Hepatic stellate cell (primary cell): Measurements from ENCODE around the gene ZBTB7A.
"Not testable (repeated sequence)": the region's sequence is repeated elsewhere in the genome, so short reads cannot be mapped to it uniquely, and the experiment has no call there.

Experiments used
- DNase-seq: peaks from one replicate; pipeline ENCODE4 v3.0.0; 2011; ENCODE audit warnings: low spot score

Gene ZBTB7A

DNA sequence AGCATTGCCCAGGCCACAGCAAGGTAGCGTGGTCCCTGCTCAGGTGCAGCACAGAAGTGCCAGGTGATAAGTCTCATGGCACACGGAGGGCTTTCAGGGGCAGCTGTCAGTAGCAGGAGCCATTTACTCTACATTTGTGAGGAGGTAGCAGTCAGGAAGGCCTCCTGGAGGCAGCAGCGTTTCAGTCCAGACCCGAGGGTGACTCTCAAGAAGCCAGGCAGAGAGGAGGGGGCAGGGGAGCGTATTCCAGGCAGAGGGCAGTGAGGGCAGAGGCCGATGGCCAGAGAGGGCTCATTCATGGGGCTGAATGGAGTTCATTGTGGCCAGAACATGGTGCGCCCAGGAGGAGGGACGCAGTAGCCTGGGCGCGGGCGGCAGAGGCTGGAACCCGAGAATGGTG is 50.2 kb downstream of the ZBTB7A start:
- no peak for DNase-seq

DNA sequence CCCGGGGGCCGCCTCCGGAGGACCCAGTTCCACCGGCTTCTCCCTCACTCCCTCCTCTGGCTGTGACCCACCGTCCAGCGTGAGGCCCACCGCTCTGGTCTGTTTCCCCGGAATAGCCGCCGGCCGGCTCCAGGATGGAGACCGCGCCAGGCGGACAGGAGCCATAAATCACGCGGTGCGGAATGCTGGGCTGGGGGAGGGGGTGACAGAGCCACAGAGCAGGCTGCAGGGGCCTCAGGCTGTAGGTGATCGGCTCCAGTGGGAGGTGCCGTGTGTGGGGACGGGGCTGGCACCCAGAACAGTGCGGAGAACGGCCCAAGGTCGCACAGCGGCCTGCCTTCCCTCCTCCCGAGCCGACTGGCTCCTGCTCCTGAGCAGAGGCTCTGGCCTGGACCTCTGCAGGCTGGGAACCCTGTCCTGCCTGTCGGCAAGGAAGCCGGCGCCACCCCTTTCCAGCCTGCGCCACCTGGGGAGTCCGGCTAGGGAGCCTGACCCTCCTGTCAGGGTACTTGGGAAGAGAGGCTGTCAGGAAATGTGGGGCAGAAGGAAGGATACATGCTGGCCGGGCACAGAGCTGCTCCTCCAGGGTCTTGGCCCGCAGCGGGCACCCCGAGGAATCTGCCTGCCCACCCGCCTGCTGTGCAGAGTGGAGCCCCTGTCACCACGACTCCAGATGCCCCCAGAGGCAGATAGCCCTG is 50.8 kb downstream of the ZBTB7A start:
- DNase-seq, result no peak

DNA sequence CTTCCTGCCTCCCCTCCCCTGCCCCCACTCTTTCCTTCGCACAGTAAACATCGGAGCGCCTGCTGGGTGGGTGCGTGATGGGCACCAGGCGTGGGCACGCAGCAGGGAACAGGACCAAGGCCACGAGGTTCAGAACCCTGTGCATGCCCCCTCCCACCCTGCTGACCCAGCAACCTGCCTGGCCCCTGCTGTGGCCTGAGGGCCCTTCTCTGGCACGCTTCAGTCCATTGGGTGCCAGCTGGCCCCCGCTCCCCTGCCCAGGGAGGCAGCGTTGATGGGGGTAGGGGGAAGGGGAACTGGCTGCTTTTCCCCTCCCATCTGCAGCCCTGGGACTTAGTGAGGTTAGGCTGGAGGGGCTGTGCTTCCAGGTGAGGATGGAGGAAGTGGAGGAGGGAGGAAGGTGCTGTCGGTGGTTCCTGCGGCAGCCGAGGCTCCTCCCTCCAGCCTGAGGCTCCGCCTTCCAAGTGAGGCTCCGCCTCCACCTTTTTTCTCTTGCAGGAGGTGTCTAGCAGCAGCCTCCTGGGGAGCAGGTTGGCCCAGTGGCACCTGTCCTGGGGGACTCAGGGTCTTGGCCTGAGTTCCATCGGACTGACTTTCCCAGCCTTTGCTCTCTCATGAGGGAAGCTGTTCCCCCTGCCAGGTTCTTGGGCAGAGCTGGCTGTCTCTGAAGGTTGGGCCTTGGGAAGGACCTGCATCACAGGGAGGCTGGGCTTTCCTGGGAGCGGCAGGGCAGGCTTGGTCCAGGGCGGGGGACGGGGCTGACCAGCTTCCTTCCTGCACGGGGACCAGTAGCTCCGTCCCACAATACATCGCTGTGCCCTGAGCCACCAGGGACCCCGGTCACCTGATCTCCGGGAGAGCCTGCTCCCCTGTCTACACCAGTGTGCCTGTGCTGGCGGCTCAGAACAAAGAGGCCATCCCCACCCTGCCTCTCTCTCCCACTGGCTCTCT is 51.9 kb downstream of the ZBTB7A start:
- no peak for DNase-seq

DNA sequence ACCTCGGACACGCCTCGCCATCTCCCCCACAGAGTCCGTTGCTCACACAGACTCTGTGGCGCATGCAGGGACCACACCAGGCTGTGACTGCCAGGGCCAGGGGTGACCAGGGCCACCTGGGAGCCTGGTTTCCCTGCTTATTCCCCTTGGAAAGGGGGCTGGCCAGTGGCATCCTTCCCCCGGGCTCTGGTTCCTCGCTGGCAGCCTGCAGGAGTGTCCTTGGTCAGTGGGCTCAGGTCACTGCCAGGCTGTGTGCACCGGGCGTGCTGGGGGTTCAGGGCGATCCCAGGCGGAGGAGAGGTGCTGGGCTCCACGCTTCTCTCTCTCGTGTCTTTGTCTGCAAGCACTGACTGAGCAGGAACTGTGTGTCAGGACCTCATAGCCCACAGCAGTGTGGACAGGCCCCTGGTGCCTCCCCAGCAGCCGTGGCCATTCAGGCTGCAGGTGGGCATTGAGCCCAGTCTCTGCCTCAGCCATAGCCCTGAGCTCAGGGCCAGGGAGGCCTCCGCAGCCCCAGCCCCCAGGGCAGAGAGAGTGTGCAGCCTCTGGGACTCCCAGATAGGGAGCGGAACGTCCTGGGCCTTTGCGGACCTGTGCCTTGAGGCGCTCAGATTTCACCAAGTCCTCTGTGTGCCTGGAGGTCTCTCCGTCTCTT is 52.7 kb downstream of the ZBTB7A start:
- DNase-seq, result no peak

DNA sequence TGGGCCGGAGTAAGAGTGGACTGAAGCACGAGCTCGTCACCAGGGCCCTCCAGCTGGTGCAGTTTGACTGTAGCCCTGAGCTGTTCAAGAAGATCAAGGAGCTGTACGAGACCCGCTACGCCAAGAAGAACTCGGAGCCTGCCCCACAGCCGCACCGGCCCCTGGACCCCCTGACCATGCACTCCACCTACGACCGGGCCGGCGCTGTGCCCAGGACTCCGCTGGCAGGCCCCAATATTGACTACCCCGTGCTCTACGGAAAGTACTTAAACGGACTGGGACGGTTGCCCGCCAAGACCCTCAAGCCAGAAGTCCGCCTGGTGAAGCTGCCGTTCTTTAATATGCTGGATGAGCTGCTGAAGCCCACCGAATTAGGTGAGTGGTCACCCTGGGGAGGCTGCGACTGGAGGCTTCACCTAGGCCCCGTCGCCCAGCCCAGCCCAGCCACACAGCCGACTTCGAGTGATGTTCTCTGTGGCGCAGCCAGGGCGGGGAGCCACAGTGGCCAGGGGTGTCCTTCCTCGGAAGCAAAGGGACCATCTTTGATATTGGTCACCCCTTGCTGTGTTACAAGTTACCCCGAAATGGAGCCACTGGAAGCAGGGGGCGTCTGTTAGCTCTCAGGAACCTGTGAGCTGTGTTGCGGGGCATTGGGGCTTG is 53.6 kb downstream of the ZBTB7A start:
- DNase-seq, result no peak

DNA sequence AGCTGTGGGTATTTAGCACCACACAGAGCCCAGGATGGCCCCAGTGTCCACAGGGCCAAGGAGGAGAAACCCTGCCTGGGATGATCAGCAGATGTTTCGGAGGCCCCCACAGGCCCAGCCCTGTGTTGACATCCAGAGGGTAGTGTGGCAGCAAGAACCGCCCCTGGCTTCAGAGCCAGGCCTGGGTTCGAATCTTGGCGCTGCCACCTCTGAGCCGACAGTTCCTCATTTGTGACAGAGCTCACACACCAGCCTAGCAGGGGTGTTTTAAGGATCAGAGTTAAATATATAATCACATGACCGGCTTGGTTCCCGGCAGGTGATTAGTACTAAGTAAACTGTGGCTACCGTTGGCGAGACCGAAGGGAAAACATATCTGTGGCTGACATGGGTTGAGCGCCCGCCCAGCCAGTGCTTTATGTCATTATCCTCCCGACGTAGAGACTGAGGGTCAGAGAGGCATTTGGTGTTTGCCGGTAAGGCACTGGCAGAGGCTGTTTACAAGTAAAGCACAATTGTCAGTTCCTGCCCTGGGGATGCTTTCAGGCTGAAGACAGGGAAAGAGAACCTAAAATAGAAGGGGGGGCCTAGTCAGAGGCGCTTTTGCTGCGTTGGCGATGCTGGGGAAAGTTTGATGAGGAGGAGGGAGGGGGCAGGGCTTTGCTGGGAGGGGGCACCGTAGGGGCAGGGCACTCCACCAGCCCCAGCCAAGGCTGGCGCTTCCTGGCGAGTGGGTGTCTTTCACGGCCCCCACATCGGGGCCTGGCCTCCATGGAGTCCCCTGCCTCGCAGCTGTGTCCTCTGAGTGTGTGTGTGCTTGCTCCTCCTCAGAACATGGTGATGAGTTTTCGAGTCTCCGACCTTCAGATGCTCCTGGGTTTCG is 54.4 kb downstream of the ZBTB7A start:
- no peak for DNase-seq

DNA sequence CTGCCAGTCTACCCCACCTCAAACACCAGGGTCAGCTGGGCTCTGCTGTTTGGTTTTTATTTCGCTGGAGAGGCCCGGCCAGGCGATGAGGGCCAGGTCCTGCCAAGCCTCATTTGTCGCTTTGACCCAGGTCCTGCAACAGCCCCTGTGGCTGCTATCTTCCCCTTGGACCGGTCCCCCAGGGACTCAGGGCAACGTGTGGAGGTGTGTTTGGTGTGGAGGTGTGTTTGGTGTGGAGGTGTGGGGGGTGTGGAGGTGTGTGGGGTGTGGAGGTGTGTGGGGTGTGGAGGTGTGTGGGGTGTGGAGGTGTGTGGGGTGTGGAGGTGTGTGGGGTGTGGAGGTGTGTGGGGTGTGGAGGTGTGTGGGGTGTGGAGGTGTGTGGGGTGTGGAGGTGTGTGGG is 55.3 kb downstream of the ZBTB7A start:
- DNase-seq, result not testable (repeated sequence)

DNA sequence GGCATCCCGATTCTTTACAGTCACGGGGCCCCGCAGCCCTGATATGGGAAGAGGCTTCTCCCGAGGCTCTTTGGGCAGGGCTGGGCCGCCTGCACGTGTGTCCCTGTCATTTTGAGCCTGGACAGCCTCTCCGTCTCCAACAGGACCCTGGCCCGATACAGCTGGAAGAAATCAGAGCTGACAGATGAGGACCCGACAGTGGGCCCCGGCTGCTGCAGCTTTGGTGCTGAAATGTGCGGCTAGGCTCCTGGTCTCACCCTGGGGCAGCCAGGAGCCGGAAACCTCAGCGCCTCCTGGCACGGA is 55.9 kb downstream of the ZBTB7A start:
- DNase-seq, result no peak

DNA sequence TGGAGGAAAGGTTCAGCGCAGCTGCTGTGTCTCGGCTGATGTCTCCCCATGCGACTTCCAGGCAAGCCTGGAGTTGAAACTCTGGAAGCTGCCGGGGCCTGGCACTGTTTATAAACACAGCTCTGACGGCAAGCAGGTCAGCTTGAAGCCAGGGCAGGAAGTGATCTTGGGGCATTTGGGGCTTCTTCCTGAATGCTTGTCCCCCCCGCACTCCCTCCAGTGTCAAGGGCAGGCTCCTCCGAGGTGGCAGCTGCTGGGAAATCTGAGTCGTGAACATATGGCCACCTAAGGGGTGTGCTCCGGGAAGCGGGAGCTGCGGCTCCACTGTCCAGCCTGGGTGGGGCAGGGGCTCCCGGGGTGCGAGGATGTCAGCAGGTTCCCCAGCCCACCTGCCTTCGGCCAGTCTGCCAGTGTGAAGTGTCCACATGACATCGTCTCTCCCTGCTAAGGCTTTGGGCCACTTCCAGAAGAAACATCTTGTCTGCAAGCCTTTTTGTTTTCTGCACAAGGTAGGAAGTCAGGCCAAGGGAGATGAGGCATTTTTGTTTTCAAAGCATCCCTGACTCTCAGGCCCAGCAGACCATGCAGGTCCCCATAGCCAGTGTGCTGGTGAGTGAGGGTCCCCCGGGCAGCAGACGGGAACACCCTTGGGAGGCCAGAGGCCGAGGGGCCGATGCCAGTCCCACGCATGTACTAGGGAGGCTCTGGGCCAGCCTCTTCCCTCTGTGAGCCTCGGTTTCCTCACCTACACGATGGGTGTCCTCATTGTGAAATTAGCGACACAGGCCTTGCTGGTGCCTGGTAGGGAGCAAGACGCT is 56.5 kb downstream of the ZBTB7A start:
- no peak for DNase-seq

DNA sequence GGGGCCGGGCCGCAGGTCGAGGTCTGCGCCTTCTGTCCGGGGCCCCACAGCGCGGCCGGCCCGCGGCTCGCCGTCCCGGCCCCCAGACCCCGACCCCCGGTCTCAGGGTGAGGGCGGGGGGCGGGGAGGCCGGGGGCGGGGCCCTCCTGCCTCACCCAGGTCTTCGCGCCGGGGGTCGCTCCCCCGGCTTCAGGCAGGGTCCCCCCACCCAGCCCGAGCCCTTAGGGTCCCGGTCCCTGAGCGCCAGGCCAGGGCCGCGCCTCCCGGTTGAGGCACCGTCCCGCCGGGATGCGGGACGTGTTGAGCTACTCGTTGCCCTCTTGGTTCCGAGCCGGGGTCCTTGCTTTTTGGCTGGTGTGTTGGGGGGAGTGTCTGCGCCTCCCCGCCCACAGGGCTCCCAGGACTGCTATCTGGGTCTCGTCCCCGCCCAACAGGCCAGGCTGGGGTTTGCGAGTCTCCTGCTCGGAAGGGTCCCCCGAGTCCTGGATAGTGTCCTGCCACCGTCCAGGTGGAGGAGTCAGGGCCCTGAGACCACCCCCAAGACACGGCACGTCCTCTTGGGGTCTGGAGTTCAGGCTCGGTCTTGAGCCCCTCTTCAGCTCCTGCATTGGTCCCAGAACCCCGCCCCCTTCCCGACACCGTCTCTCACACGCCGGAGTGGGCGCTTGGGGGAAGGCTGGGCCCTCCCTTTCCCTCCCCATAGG is 58.7 kb downstream of the ZBTB7A start:
- DNase-seq, result peak; percentile 36

DNA sequence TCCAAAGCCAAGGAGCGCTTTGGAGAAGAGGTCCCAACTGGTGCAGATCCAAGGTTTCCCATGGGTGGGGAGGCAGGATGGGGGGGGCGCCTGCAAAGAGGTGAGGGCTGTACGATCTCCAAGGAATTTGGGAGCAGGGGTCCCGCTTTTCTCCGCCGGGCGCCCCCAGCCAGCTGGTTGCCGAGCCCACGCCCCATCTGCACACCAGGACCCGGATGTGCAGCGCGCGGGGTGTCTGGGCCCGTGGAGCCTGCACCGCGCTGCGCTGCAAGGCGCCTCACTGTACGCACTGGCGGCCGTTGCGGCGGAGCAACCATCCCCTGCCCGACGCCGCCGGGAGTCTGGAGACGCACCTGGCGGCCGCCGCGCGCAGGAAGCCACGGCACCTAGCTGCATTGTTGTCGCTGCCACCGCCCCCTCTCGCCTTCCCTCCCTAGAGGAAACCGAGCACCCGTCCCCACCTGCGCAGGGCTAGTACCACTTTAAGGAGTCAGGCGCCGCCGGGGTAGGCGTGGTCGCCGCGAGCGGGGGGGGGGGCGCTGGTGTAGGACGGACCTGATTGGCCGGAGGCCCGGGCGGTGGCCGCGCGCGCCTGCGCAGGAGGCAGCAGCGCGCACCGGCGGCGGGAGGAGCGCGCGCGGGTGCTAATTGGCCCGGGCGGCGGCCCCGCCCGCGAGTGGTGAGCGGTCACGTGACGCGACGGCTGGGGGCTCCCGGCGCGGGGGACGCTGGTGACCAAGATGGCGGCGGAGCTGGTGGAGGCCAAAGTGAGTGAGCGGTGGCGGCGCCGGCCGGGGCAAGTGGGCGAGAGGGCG is 59.5 kb downstream of the ZBTB7A start, which contains the start of gene PIAS4:
TSS of gene PIAS4 (plus strand) at position 716 of the 815 bp plus-strand sequence. CDS start at position 741, 25 bp downstream.
- peak; percentile 99 for DNase-seq

DNA sequence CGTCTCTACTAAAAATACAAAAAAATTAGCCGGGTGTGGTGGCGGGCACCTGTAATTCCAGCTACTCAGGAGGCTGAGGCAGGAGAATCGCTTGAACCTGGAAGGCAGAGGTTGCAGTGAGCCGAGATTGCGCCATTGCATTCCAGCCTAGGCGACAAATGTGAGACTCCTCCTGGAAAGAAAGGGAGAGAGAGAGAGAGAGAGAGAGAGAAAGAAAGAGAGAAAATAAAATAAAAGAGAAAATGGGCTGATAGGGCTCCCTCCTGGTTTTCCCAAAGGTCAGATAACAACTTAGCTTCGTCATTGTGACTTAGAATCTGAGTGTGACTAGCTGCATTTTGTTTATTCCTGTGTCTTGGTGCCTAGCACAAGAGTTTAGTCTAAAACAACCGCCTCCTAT is 61.3 kb downstream of the ZBTB7A start:
- DNase-seq, result not testable (repeated sequence)

DNA sequence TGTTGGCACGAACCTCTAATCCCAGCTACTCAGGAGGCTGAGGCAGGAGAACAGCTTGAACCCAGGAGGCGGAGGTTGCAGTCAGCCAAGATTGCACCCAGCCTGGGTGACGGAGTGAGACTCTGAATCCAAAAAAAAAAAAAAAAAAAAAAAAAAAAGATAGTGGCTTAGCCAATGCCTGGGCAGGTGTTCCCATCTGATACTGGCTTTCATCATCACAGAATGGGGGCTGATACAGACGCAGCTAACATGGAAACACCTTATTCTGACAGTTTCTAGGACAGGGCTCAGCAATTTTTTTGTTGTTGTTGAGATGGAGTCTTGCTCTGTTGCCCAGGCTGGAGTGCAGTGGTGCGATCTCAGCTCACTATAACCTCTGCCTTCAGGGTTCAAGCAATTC is 65.9 kb downstream of the ZBTB7A start:
- DNase-seq, result not testable (repeated sequence)

DNA sequence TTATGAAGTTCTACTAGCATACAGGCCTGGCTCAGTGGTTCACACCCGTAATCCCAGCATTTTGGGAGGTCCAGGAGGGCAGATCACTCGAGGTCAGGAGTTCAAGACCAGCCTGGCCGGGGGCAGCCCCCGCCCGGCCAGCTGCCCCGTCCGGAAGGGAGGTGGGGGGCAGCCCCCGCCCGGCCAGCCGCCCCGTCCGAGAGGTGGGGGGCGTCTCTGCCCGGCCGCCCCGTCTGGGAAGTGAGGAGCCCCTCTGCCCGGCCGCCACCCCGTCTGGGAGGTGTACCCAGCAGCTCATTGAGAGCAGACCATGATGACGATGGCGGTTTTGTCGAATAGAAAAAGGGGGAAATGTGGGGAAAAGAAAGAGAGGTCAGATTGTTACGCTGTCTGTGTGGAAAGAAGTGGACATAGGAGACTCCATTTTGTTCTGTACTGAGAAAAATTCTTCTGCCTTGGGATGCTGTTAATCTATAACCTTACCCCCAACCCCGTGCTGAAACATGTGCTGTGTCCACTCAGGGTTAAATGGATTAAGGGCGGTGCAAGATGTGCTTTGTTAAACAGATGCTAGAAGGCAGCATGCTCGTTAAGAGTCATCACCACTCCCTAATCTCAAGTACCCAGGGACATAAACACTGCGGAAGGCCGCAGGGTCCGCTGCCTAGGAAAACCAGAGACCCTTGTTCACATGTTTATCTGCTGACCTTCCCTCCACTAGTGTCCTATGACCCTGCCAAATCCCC is 67.9 kb downstream of the ZBTB7A start:
- DNase-seq, result not testable (repeated sequence)

DNA sequence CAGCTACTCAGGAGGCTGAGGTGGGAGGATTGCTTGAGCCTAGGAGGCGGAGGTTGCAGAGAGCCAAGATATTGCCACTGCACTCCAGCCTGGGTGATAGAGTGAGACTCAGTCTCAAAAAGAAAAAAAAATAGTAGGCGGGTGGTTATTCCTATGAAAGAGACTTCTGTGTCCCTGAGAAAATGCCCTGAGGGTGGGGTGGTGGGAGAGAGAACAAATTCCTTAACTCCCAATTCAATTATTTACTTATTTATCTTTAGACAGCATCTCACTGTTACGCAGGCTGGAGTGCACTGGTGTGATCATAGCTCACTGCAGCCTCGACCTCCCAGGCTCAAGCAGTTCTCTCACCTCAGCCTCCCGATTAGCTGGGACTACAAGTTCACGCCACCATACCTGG is 71.1 kb downstream of the ZBTB7A start:
- no peak for DNase-seq
